ENCODE measurements around the gene ARHGAP23.
"Not testable (repeated sequence)": the region's sequence is repeated elsewhere in the genome, so short reads cannot be mapped to it uniquely, and the experiment has no call there.

The ARHGAP23 gene

GRCh38 chr17:38424297-38424972 lies 3.8 kb upstream of the ARHGAP23 start:
- DNase-seq: no peak

- no peak for DNase-seq
These were observed 3.2 kb upstream of the ARHGAP23 start for GRCh38 chr17:38425031-38425430.

GRCh38 chr17:38425744-38426143 lies 2.5 kb upstream of the ARHGAP23 start:
- DNase-seq: no peak

GRCh38 chr17:38426441-38426840 lies 1.8 kb upstream of the ARHGAP23 start:
- no peak for DNase-seq

GRCh38 chr17:38427160-38427949 lies 909 bp upstream of the ARHGAP23 start:
- no peak for DNase-seq

- DNase-seq: peak; percentile 25
These were observed 543 bp downstream of the ARHGAP23 start for GRCh38 chr17:38428643-38429371.

GRCh38 chr17:38429476-38430100 lies 1.3 kb downstream of the ARHGAP23 start:
- DNase-seq: no peak

GRCh38 chr17:38430316-38430715 lies 2.1 kb downstream of the ARHGAP23 start:
- DNase-seq: no peak

GRCh38 chr17:38430822-38431221 lies 2.6 kb downstream of the ARHGAP23 start:
- DNase-seq: no peak

- DNase-seq: no peak
These were observed 3.3 kb downstream of the ARHGAP23 start for GRCh38 chr17:38431346-38432145.

GRCh38 chr17:38434178-38434665 lies 6.0 kb downstream of the ARHGAP23 start:
- DNase-seq: no peak

- no peak for DNase-seq
These were observed 7.5 kb downstream of the ARHGAP23 start for GRCh38 chr17:38435795-38436194.

- DNase-seq: no peak
These were observed 8.1 kb downstream of the ARHGAP23 start for GRCh38 chr17:38436386-38436785.

- DNase-seq: not testable (repeated sequence)
These were observed 9.0 kb downstream of the ARHGAP23 start for GRCh38 chr17:38437313-38437712.

- no peak for DNase-seq
These were observed 11.2 kb downstream of the ARHGAP23 start for GRCh38 chr17:38439436-38439835.

GRCh38 chr17:38440614-38441397 lies 12.5 kb downstream of the ARHGAP23 start:
- DNase-seq: no peak

GRCh38 chr17:38441429-38442061 lies 13.3 kb downstream of the ARHGAP23 start:
- DNase-seq: no peak

- no peak for DNase-seq
These were observed 14.3 kb downstream of the ARHGAP23 start for GRCh38 chr17:38442548-38442947.

- DNase-seq: no peak
These were observed 15.2 kb downstream of the ARHGAP23 start for GRCh38 chr17:38443356-38444031.

- DNase-seq: peak; percentile 49
These were observed 15.9 kb downstream of the ARHGAP23 start for GRCh38 chr17:38444151-38444550.
